Gastrocnemius medialis (tissue), 4 donors: ENCODE data around the gene AURKAIP1.
"Not testable (repeated sequence)": the region's sequence is repeated elsewhere in the genome, so short reads cannot be mapped to it uniquely, and the experiment has no call there.

ENCODE experiments used
- POLR2A ChIP-seq, 2 donors: fragments of 450-650 bp; IDR thresholded peaks; one replicate each; pipeline ENCODE4 v1.6.1; 2017; ENCODE audit warnings: antibody characterized with exemption in 2 of 2, mild to moderate bottlenecking in 2 of 2, moderate library complexity in 2 of 2
- TF ChIP-seq, protein P1 (sequence below), 5 experiments: fragments of 450-650 bp in 3 of 5; fragments of 200-600 bp in 2 of 5; sonication (generic) in 2 of 5; IDR thresholded peaks in 4 of 5; conservative IDR thresholded peaks in 1 of 5; 1 replicate in 4 of 5; 2 replicates in 1 of 5; pipeline ENCODE4 v1.5.1; 2016 to 2019; ENCODE audit warnings: antibody characterized with exemption in 5 of 5, mild to moderate bottlenecking in 3 of 5, moderate library complexity in 3 of 5

DNA sequence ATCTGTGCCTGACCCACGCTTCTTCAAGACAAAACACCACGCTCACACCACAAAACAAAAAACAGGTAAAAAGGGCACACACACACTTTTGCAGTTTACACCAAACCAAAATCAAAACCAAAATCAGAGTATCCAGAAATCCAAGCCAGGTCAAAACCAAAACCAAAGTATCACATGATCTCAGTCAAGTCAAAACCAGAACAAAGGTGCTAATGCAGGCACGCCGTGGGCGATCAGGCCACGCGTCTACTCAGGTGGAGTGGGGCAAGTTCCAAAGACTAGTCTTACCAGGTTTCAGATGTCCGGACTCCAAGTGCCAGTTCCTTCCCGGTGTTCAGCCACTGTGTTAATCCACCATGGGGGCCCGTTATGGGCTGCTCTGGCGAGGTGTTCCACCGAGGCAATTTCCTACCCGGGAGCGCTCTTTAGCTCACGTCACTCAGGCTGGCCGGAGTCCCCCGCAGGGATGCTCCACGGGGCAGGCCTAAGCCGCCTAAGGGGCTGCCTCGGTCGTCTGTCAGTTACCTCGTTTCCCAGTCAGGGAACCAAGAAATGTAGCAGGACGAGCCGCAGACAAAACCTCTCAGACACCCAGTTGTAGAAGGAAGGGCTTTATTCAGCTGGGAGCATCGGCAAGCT lies 42.9 kb upstream of the AURKAIP1 start:
- TF ChIP-seq, protein P1, sequence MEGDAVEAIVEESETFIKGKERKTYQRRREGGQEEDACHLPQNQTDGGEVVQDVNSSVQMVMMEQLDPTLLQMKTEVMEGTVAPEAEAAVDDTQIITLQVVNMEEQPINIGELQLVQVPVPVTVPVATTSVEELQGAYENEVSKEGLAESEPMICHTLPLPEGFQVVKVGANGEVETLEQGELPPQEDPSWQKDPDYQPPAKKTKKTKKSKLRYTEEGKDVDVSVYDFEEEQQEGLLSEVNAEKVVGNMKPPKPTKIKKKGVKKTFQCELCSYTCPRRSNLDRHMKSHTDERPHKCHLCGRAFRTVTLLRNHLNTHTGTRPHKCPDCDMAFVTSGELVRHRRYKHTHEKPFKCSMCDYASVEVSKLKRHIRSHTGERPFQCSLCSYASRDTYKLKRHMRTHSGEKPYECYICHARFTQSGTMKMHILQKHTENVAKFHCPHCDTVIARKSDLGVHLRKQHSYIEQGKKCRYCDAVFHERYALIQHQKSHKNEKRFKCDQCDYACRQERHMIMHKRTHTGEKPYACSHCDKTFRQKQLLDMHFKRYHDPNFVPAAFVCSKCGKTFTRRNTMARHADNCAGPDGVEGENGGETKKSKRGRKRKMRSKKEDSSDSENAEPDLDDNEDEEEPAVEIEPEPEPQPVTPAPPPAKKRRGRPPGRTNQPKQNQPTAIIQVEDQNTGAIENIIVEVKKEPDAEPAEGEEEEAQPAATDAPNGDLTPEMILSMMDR (IDR thresholded peaks at IDR 0.05 in 4 of 5, conservative IDR thresholded peaks at IDR 0.05 in 1 of 5): not testable (repeated sequence)
- TF ChIP-seq POLR2A (IDR thresholded peaks at IDR 0.05): not testable (repeated sequence)
